A549 (cell line): ENCODE data around the gene SEMA4B. TPM values are rescaled to one million over a fixed set of nuclear protein-coding genes. Genes with fewer than 3 reads are reported as not detected.

ENCODE experiments used
- BCL3 ChIP-seq: fragments of >200 bp; sonication (Bioruptor Twin); formaldehyde crosslinking; IDR thresholded peaks from 3 replicates; pipeline ENCODE4 v1.6.1; 2016
- CBX2 ChIP-seq: fragments of 200-600 bp; sonication (generic); IDR thresholded peaks from 2 replicates; pipeline ENCODE4 v1.6.1; 2016; ENCODE audit warnings: low read depth, mild to moderate bottlenecking, borderline replicate concordance
- CBX8 ChIP-seq: fragments of 200-600 bp; sonication (generic); IDR thresholded peaks from 2 replicates; pipeline ENCODE4 v1.6.1; 2016
- CEBPB ChIP-seq, 2 experiments: fragments of >200 bp in 1 of 2; sonication (Bioruptor Twin) in 1 of 2; formaldehyde crosslinking in 1 of 2; IDR thresholded peaks; 2 replicates each; pipeline ENCODE4 v1.6.1; 2012 to 2016
- CHD2 ChIP-seq: fragments of 150-350 bp; IDR thresholded peaks from 2 replicates; pipeline ENCODE4 v1.6.1; 2014; ENCODE audit warnings: low read length; ENCODE audit not compliant: partially characterized antibody
- CTCF ChIP-seq: fragments of >200 bp; sonication (Bioruptor Twin); formaldehyde crosslinking; IDR thresholded peaks from 3 replicates; pipeline ENCODE4 v1.5.1; 2016
- E2F6 ChIP-seq: IDR thresholded peaks from 2 replicates; pipeline ENCODE4 v1.6.1; 2012; ENCODE audit warnings: low read depth, borderline replicate concordance
- EHMT2 ChIP-seq: fragments of 200-600 bp; sonication (generic); IDR thresholded peaks from 2 replicates; pipeline ENCODE4 v1.6.1; 2016; ENCODE audit warnings: antibody characterized with exemption, low read depth, mild to moderate bottlenecking, moderate library complexity
- EP300 ChIP-seq, 2 experiments: fragments of >200 bp; sonication (Bioruptor Twin); formaldehyde crosslinking; IDR thresholded peaks; 2 replicates in 1 of 2; 3 replicates in 1 of 2; pipeline ENCODE4 v1.6.1; 2016 to 2017
- FOSB ChIP-seq: fragments of 250-450 bp; sonication (Bioruptor Pico); IDR thresholded peaks from 2 replicates; pipeline ENCODE4 v1.5.0; 2020; ENCODE audit warnings: mild to moderate bottlenecking, moderate library complexity
- GATA3 ChIP-seq: IDR thresholded peaks from 2 replicates; pipeline ENCODE4 v1.6.1; 2012; ENCODE audit warnings: borderline replicate concordance
- HEYL ChIP-seq: fragments of 250-450 bp; sonication (Bioruptor Pico); IDR thresholded peaks from 2 replicates; pipeline ENCODE4 v1.8.0; 2021; ENCODE audit warnings: mild to moderate bottlenecking, moderate library complexity
- HOXB13 ChIP-seq: fragments of 250-450 bp; sonication (Bioruptor Pico); IDR thresholded peaks from 2 replicates; pipeline ENCODE4 v1.5.0; 2020; ENCODE audit warnings: low read depth, mild to moderate bottlenecking, moderate library complexity
- HOXB5 ChIP-seq: fragments of 250-450 bp; sonication (Bioruptor Pico); IDR thresholded peaks from 2 replicates; pipeline ENCODE4 v1.5.0; 2020; ENCODE audit warnings: mild to moderate bottlenecking, moderate library complexity
- JUN ChIP-seq, 2 experiments: fragments of >200 bp; sonication (Bioruptor Twin); formaldehyde crosslinking; IDR thresholded peaks; 2 replicates in 1 of 2; 3 replicates in 1 of 2; pipeline ENCODE4 v1.6.1; 2016 to 2017
- KDM1A ChIP-seq: fragments of 200-600 bp; sonication (generic); IDR thresholded peaks from 2 replicates; pipeline ENCODE4 v1.6.1; 2016; ENCODE audit warnings: low read depth, mild to moderate bottlenecking
- KDM5A ChIP-seq: fragments of 200-600 bp; sonication (generic); IDR thresholded peaks from 2 replicates; pipeline ENCODE4 v1.6.1; 2016; ENCODE audit warnings: antibody characterized with exemption, mild to moderate bottlenecking
- MAFK ChIP-seq: fragments of 450-650 bp; IDR thresholded peaks from 2 replicates; pipeline ENCODE4 v1.6.1; 2014; ENCODE audit not compliant: partially characterized antibody
- MAZ ChIP-seq: fragments of 150-350 bp; IDR thresholded peaks from 2 replicates; pipeline ENCODE4 v1.6.1; 2014; ENCODE audit warnings: antibody characterized with exemption, low read depth, low read length, borderline replicate concordance
- NFE2L2 ChIP-seq: fragments of 150-350 bp; conservative IDR thresholded peaks from 2 replicates; pipeline ENCODE4 v1.6.1; 2014; ENCODE audit warnings: low read length
- NPAS2 ChIP-seq: fragments of 250-450 bp; sonication (Bioruptor Pico); IDR thresholded peaks from 2 replicates; pipeline ENCODE4 v1.8.0; 2022; ENCODE audit warnings: mild to moderate bottlenecking, moderate library complexity, borderline replicate concordance
- NR3C1 ChIP-seq: fragments of >200 bp; sonication (Bioruptor Twin); formaldehyde crosslinking; IDR thresholded peaks from 3 replicates; pipeline ENCODE4 v1.6.1; 2017
- RCOR1 ChIP-seq: fragments of 150-350 bp; IDR thresholded peaks from 2 replicates; pipeline ENCODE4 v1.6.1; 2014; ENCODE audit warnings: antibody characterized with exemption, low read length, low read depth
- RFX5 ChIP-seq: fragments of 450-650 bp; IDR thresholded peaks from 2 replicates; pipeline ENCODE4 v1.7.1; 2014; ENCODE audit warnings: antibody characterized with exemption, mild to moderate bottlenecking, moderate library complexity
- RNF2 ChIP-seq: fragments of 200-600 bp; sonication (generic); IDR thresholded peaks from 2 replicates; pipeline ENCODE4 v1.6.1; 2016; ENCODE audit warnings: low read depth, mild to moderate bottlenecking, antibody characterized with exemption, moderate library complexity, borderline replicate concordance
- SMC3 ChIP-seq: fragments of >200 bp; sonication (Bioruptor Twin); formaldehyde crosslinking; IDR thresholded peaks from 3 replicates; pipeline ENCODE4 v1.6.1; 2018; ENCODE audit warnings: inconsistent platforms
- SREBF2 ChIP-seq: fragments of 450-650 bp; IDR thresholded peaks from 2 replicates; pipeline ENCODE4 v1.6.1; 2014; ENCODE audit warnings: mild to moderate bottlenecking, moderate library complexity
- TP53 ChIP-seq: fragments of 250-450 bp; sonication (Bioruptor Pico); IDR thresholded peaks from 2 replicates; pipeline ENCODE4 v1.5.0; 2021; ENCODE audit warnings: mild to moderate bottlenecking, moderate library complexity
- ZFP36 ChIP-seq: fragments of 450-650 bp; IDR thresholded peaks from 2 replicates; pipeline ENCODE4 v1.6.1; 2014; ENCODE audit warnings: borderline replicate concordance; ENCODE audit not compliant: partially characterized antibody
- ZNF302 ChIP-seq: fragments of 250-450 bp; sonication (Bioruptor Pico); IDR thresholded peaks from 2 replicates; pipeline ENCODE4 v1.9.0; 2021; ENCODE audit warnings: inconsistent platforms, mild to moderate bottlenecking, moderate library complexity
- polyA plus RNA-seq, 4 experiments: library from polyadenylated mRNA; depleted of rRNA in 3 of 4; stranded (reverse); fragments of >200 nt; fragmentation: RNase III in 1 of 4; extraction: RNeasy Plus Mini Kit Qiagen cat#74134 plus additional on column Dnase treatment in 1 of 4; gene quantifications; 2 replicates in 3 of 4; 3 replicates in 1 of 4; pipeline ENCODE4 v1.2.3, GENCODE V29; 2011 to 2017
- TF ChIP-seq, protein P1 (sequence below): fragments of 250-450 bp; sonication (Bioruptor Pico); IDR thresholded peaks from 2 replicates; pipeline ENCODE4 v1.5.0; 2021; ENCODE audit warnings: mild to moderate bottlenecking, moderate library complexity, borderline replicate concordance

Gene SEMA4B
- polyA plus RNA-seq, 2 of the 4 experiments (the other 2 are of a cell fraction), result 45.3 to 47.1 TPM

DNA sequence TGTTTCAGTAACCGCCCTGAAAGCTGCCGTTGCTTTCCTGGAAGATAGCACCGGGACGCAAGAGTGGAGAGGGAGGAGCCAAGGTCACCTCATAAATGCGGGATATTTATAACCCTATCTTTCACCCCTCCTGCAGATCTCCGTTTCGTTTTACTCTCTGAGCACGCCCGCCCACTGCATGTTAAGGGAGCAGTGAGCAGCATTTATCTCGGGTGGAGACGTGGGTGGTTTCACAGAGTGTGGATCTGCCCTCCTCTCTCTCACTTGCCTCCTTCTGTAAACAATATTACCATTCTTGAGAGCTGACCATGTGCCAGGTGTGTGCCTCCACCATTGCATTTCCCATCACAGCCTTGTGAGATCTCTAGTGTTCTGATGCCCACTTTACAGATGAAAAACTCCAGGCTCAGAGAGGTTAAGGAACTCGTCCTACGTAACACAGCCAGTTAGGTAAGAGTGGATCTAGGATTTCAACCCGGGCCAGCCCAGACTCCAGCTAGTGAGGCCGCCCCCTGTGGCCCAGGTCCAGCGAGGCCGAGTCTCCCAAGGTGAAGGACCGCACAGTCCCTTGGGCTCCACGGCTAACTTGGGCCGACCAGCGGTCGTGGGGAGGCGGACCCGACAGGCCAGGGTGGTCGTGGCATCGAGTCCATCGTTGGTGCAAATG lies 16.9 kb upstream of the SEMA4B start (continued):
- no peak for TF ChIP-seq EP300 (IDR thresholded peaks at IDR 0.05)
- no peak for TF ChIP-seq RFX5
- peak; percentile 72; the same call in 1 of the 2 replicates for TF ChIP-seq FOSB
- TF ChIP-seq BCL3, result no peak; the same call in 2 of the 3 replicates
- no peak for TF ChIP-seq RNF2
- no peak for TF ChIP-seq E2F6
- no peak for TF ChIP-seq KDM5A
- no peak; the same call in 2 of the 3 replicates for TF ChIP-seq CTCF
- TF ChIP-seq JUN (IDR thresholded peaks at IDR 0.05), result peak; percentile 87 to 95; a peak in 4 of 5 replicates
- no peak for TF ChIP-seq CBX2
- 0 out of 2 replicates have a peak, but pooled peaks have one; percentile 19 for TF ChIP-seq HOXB13 (CRISPR knock-in tag)
- no peak for TF ChIP-seq CBX8
- peak; percentile 64; the same call in 1 of the 2 replicates for TF ChIP-seq HEYL
- TF ChIP-seq ZFP36, result peak; percentile 99
- peak in 1 of 2 experiments; percentile 76; a peak in 2 of 4 replicates for TF ChIP-seq CEBPB (IDR thresholded peaks at IDR 0.05)
- TF ChIP-seq HOXB5 (CRISPR knock-in tag), result 0 out of 2 replicates have a peak, but pooled peaks have one; percentile 41
- peak; percentile 89; the same call in 1 of the 2 replicates for TF ChIP-seq RCOR1
- TF ChIP-seq EHMT2, result no peak
- no peak for TF ChIP-seq MAZ
- TF ChIP-seq NR3C1, result no peak
- TF ChIP-seq KDM1A, result peak; percentile 99
- TF ChIP-seq NFE2L2, result 0 out of 2 replicates have a peak, but pooled peaks have one; percentile 1
- no peak for TF ChIP-seq SREBF2
- TF ChIP-seq ZNF302 (CRISPR knock-in tag), result no peak; the same call in 1 of the 2 replicates
- TF ChIP-seq MAFK, result no peak
- no peak for TF ChIP-seq NPAS2 (CRISPR knock-in tag)
- TF ChIP-seq, protein P1, sequence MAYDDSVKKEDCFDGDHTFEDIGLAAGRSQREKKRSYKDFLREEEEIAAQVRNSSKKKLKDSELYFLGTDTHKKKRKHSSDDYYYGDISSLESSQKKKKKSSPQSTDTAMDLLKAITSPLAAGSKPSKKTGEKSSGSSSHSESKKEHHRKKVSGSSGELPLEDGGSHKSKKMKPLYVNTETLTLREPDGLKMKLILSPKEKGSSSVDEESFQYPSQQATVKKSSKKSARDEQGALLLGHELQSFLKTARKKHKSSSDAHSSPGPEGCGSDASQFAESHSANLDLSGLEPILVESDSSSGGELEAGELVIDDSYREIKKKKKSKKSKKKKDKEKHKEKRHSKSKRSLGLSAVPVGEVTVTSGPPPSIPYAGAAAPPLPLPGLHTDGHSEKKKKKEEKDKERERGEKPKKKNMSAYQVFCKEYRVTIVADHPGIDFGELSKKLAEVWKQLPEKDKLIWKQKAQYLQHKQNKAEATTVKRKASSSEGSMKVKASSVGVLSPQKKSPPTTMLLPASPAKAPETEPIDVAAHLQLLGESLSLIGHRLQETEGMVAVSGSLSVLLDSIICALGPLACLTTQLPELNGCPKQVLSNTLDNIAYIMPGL (CRISPR knock-in tag), result no peak
- TF ChIP-seq CHD2, result no peak
- peak; percentile 11; the same call in 1 of the 2 replicates for TF ChIP-seq TP53 (CRISPR knock-in tag)
- TF ChIP-seq GATA3, result no peak
- no peak for TF ChIP-seq SMC3
- TF ChIP-seq, all 56 proteins: peak for 21
